H7 (cell line): ENCODE data around the gene ZSWIM7. TPM values are rescaled to one million over a fixed set of nuclear protein-coding genes. Genes with fewer than 3 reads are reported as not detected.

ENCODE experiments used
- DNase-seq: peaks from one replicate; pipeline ENCODE4 v3.0.0; 2012
- H3K27me3 ChIP-seq: 2 replicates; pipeline ENCODE4 v1.6.0; 2011; ENCODE audit warnings: mild to moderate bottlenecking, low read length; ENCODE audit not compliant: control insufficient read depth, insufficient read depth
- H3K36me3 ChIP-seq: replicated peaks from 2 replicates; pipeline ENCODE4 v1.5.1; 2011; ENCODE audit warnings: low read length; ENCODE audit not compliant: control insufficient read depth, insufficient read depth
- H3K4me3 ChIP-seq: 2 replicates; pipeline ENCODE4 v1.5.1; 2011; ENCODE audit warnings: low read depth, mild to moderate bottlenecking, control low read depth, low read length, moderate library complexity; ENCODE audit not compliant: insufficient read depth
- total RNA-seq: library from RNA; depleted of rRNA; stranded (reverse); fragments of >200 nt; shearing (Covaris generic); gene quantifications from 2 replicates; pipeline ENCODE4 v1.2.3, GENCODE V29; 2014

Gene ZSWIM7
- total RNA-seq, 1 experiment from 2014 or later, result 22.0 TPM

DNA sequence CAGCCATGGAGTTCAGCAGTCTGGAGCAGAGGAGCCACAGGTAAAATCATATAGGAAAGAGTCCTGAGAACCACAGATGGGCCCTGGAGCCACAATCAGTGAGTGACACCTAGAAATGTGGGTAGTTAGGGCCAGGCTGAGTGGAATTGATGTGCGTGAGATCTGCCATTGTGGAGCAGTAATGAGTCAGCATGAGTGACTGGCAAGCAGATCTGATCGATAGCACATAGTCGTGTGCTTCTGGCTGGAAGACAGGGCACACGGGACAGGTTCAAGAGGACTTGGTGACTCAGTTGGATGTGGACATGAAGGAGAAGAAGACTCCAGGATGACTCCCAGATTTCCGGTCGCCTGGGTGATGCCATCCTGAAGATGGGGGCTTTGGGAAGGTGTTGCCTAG, 42.3 kb downstream of the ZSWIM7 start:
- DNase-seq, result no peak
- Histone ChIP-seq H3K36me3 (no peaks in the 10 kb centered on the region), H3K27me3 (no peaks in the 10 kb centered on the region), H3K4me3 (no peak overlapping the region)

- DNase-seq, result peak; percentile 57
- no peak overlapping the region for H3K4me3 ChIP-seq
- no peaks in the 10 kb centered on the region for H3K27me3 ChIP-seq
- no peaks in the 10 kb centered on the region for H3K36me3 ChIP-seq
These were observed 43.5 kb downstream of the ZSWIM7 start for GRCh38 chr17:15955793-15956541.

DNA sequence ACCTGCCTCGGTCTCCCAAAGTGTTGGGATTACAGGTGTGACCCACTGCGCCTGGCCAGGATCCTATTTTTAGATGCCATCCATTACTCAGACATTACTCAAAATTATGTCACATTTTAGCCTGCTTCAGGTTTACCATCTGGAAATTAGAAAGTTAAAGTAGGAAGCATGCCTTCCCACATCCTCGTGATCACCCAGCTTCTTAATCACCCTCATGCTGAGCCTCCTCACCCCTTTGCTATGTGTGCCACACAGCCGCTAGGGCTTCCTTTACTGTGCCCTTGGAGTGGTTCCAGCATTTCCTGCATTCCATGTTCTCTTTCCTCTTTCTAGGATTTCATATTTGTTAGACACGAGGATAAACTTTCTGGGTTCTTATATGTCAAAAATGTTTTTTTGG, 45.3 kb downstream of the ZSWIM7 start:
- no peaks in the 10 kb centered on the region for H3K27me3 ChIP-seq
- no peak for DNase-seq
- no peak overlapping the region for H3K4me3 ChIP-seq
- H3K36me3 ChIP-seq, result no peaks in the 10 kb centered on the region

DNA sequence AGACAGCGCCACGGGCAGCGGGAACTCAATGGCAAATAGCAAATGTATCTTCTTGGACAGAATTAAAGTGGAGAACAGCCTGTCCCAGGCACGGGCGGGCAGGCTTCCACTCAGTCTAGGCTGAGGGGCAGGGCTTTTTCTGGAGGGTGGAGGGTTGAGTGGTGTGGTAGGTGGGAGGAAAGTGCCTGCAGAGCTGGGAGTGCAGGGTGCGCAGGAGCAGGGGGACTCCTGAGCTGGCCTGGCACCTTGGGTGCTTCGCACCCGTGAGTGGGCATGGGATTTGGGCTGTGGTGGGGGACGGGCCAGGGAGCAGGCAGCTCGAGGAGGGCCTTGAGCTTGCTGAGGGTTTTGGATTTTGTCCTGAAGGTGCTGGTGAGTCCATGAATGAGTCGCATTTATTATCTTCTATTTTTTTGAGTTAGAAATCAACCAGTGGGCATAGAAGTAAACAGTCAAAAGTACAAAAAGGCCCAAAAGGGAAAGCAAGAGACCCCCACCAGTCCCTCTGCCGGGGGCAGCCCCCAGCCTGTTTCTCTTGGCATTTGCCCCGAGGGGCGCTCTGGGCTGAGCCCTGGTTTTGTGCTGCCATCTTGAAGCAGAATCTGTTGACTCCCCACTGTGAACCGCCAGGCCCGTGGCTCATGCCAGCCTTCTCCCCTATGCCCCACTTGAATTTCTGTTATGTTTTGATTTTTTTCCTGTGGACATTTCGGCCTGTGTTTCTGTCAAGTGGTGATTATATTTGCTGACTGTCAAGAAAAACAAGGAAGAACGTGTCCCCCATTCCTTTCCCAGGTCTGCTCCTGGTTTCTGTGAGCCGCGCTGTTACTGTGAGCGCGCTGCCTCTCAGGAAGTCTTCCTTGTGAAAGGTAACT, 46.4 kb downstream of the ZSWIM7 start:
- Histone ChIP-seq H3K4me3 (no peak overlapping the region), H3K27me3 (no peaks in the 10 kb centered on the region), H3K36me3 (no peaks in the 10 kb centered on the region)
- no peak for DNase-seq

- no peak for DNase-seq
These were observed 47.4 kb downstream of the ZSWIM7 start for GRCh38 chr17:15952048-15952532.

DNA sequence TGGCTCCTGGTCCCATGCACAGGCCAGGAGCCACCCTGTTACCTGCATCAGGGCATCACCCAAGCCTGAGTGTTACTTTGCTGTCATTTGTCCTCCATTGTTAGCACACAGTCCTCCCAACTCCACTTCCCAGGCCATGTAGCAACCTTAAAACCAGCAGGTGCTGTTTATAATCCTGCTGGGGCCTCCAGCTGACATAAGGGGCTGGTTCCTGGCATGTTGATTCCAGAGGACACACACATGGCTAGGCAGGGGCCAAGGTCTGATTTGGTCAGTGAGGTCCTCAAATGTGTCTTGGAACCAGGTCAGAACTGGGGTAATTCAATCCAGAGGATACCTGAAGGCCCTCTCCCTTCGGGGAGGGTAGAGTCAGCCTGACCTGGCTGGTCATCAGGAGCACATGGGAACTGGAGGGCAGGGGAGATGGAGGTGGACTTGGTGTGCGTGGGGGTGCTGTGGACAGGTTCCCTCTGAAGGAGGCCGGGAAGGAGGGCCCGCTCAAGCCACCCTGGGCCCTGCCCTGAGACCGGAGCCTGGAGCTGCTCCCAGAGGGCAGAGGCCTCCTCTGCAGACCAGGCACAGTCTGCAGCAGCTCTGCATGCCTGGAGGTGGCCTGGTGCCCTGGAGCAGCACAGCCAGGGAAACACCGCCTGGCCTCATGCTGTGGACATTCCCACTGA, 48.0 kb downstream of the ZSWIM7 start:
- no peak overlapping the region for H3K4me3 ChIP-seq

More at GRCh38 chr17:15952048-15952532, 47.4 kb downstream of the ZSWIM7 start:
- Histone ChIP-seq H3K36me3 (no peaks in the 10 kb centered on the region), H3K4me3 (no peak overlapping the region), H3K27me3 (no peaks in the 10 kb centered on the region; the same call in 1 of the 2 replicates)

GRCh38 chr17:15947976-15948752, 51.3 kb downstream of the ZSWIM7 start:
- H3K27me3 ChIP-seq, result peaks cover 33% of the 10 kb centered on the region
- H3K4me3 ChIP-seq, result no peak overlapping the region
- peak; percentile 48 for DNase-seq
- no peaks in the 10 kb centered on the region for H3K36me3 ChIP-seq

More for the DNA sequence above, 48.0 kb downstream of the ZSWIM7 start:
- Histone ChIP-seq H3K27me3 (peaks cover 3% of the 10 kb centered on the region), H3K36me3 (no peaks in the 10 kb centered on the region)
- DNase-seq, result peak; percentile 52

- DNase-seq, result peak; percentile 41
- peaks cover 34% of the 10 kb centered on the region for H3K27me3 ChIP-seq
- H3K4me3 ChIP-seq, result no peak overlapping the region
These were observed 52.2 kb downstream of the ZSWIM7 start for GRCh38 chr17:15947271-15947670.

DNA sequence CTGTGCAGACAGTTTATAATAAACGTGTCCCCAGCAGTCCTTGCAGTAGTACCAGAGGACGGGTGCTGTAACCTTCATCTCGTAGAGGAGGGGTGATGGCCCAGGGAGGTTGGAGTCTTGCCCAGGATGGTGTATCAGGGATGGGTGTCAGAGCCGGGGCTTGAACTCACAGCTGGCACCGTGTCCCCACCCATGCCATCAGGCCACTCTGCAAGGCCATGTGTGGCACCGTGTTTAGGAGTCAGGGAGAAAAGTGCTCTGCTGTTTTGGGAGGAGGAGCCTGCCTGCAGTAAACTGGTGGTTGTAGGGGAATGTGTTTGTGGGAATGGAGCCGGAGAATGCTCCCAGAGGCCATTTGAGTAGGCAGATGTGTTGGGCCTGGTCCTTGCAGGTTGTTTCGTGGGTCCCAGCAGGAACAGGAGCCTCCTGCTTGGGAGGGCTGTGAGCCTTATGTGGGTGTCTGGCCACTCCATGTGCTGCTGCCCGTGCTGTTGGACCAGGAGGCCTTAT, 52.8 kb downstream of the ZSWIM7 start:
- peaks cover 34% of the 10 kb centered on the region for H3K27me3 ChIP-seq
- peak; percentile 46 for DNase-seq
- no peak overlapping the region for H3K4me3 ChIP-seq
- no peaks in the 10 kb centered on the region for H3K36me3 ChIP-seq

More at GRCh38 chr17:15947271-15947670, 52.2 kb downstream of the ZSWIM7 start:
- H3K36me3 ChIP-seq, result no peaks in the 10 kb centered on the region

DNA sequence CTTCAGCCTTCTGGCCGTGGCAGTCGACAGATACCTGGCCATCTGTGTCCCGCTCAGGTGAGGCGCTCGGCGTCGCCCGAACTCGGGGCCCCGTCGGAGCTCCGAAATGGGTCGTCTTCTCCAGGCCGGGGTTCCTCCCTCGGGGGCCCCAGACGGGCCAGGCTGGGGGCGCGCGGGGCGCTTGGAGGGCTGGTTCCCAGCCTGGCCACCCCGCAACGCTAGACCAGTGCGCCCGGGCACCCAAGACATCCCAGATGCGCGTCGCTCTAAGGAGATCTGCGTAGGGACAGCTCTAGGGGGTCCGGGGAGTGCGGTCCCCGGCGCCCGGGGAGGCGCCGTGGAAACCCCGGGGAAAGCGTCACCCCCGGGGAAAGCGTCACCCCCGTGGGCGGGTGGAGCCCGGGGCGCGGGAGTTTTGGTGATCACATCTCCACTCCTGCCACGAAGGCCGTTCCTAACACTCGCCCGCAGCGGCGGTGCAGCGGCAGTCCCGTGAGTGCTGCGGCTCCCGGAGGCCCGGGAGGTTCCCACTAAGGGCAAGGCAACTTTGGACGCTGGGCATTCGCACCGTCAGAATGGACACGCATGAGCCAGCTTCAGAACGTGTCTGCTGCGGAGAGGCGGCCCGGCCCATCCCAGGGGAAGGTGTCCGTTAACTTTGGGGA, 53.8 kb downstream of the ZSWIM7 start:
- no peaks in the 10 kb centered on the region for H3K36me3 ChIP-seq

DNA sequence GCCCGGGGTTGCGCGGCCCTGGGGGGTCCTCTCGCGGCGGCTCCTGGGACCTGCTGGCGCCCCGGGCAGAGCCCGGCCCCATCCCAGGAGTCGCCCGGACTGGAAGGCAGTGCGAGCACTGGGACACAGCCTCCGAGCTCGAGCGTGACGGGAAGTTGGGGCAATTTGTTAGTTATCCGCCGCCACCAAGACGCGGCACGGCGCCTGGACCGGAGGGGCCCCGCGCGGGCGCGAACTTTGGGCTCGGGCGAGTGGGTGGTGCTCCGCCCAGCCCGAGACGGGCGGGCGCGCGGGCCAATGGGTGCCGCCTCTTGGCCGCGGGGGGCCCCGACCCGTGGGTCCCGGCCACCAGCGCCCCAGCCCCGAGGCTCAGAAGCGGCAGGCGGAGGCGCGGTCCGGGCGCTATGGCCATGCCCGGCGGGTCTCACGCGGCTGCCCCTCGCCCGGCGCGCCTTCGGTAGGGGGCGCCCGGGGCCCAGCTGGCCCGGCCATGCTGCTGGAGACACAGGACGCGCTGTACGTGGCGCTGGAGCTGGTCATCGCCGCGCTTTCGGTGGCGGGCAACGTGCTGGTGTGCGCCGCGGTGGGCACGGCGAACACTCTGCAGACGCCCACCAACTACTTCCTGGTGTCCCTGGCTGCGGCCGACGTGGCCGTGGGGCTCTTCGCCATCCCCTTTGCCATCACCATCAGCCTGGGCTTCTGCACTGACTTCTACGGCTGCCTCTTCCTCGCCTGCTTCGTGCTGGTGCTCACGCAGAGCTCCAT, 54.6 kb downstream of the ZSWIM7 start, which contains the start of gene ADORA2B:
TSS of gene ADORA2B (plus strand) at position 372 of the 768 bp plus-strand sequence. CDS start at position 491, 119 bp downstream.
- DNase-seq, result peak; percentile 96
- Histone ChIP-seq H3K27me3 (peaks cover 34% of the 10 kb centered on the region), H3K4me3 (peak within 1 kb of the TSS; percentile 62), H3K36me3 (no peaks in the 10 kb centered on the region)

More for the DNA sequence above, 53.8 kb downstream of the ZSWIM7 start:
- Histone ChIP-seq H3K27me3 (peaks cover 34% of the 10 kb centered on the region), H3K4me3 (peak overlapping the region; percentile 62)
- peak; percentile 80 for DNase-seq

- peak; percentile 89 for DNase-seq
These were observed 55.3 kb downstream of the ZSWIM7 start for GRCh38 chr17:15943971-15944758.

More at GRCh38 chr17:15943971-15944758, 55.3 kb downstream of the ZSWIM7 start:
- Histone ChIP-seq H3K36me3 (no peaks in the 10 kb centered on the region), H3K4me3 (peak overlapping the region; percentile 62), H3K27me3 (peaks cover 34% of the 10 kb centered on the region)
